Lower leg skin (tissue), 3 donors: ENCODE data around the gene IL32.

Experiments
- POLR2A ChIP-seq, 2 donors: fragments of 450-650 bp; IDR thresholded peaks; one replicate each; pipeline ENCODE4 v1.6.1; 2016 to 2017; ENCODE audit warnings: antibody characterized with exemption in 2 of 2, mild to moderate bottlenecking in 1 of 2, moderate library complexity in 1 of 2
- TF ChIP-seq, protein P1 (sequence below), 3 donors: fragments of 450-650 bp; IDR thresholded peaks; one replicate each; pipeline ENCODE4 v1.5.1; 2016; ENCODE audit warnings: antibody characterized with exemption in 3 of 3, mild to moderate bottlenecking in 3 of 3, moderate library complexity in 2 of 3

DNA sequence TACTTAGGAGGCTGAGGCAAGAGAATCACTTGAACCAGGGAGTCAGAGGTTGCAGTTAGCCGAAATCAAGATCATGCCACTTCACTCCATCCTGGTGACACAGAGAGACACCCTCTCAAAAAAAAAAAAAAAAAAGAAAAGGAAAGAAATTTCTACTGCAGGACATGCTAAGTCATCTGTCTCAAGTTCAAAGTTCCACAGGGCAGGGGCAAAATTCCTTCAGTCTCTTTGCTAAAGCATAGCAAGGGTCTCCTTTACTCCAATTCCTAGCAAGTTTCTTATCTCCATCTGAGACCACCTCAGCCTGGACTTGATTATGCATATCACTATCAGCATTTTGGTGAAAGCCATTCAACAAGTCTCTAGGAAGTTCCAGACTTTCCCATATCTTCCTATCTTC lies 19.1 kb downstream of the IL32 start:
- TF ChIP-seq POLR2A (IDR thresholded peaks at IDR 0.05), result no peak
- TF ChIP-seq, protein P1, sequence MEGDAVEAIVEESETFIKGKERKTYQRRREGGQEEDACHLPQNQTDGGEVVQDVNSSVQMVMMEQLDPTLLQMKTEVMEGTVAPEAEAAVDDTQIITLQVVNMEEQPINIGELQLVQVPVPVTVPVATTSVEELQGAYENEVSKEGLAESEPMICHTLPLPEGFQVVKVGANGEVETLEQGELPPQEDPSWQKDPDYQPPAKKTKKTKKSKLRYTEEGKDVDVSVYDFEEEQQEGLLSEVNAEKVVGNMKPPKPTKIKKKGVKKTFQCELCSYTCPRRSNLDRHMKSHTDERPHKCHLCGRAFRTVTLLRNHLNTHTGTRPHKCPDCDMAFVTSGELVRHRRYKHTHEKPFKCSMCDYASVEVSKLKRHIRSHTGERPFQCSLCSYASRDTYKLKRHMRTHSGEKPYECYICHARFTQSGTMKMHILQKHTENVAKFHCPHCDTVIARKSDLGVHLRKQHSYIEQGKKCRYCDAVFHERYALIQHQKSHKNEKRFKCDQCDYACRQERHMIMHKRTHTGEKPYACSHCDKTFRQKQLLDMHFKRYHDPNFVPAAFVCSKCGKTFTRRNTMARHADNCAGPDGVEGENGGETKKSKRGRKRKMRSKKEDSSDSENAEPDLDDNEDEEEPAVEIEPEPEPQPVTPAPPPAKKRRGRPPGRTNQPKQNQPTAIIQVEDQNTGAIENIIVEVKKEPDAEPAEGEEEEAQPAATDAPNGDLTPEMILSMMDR (IDR thresholded peaks at IDR 0.05), result no peak
